ENCODE results near the gene MUTYH. TPM values are rescaled to one million over a fixed set of nuclear protein-coding genes. Genes with fewer than 3 reads are reported as not detected.
A peak's percentile ranks its signal among the peaks of the same experiment; 100 is the strongest.

MUTYH gene
- total RNA-seq, 2 experiments from 2014 or later: 57.9 to 67.4 TPM

DNA sequence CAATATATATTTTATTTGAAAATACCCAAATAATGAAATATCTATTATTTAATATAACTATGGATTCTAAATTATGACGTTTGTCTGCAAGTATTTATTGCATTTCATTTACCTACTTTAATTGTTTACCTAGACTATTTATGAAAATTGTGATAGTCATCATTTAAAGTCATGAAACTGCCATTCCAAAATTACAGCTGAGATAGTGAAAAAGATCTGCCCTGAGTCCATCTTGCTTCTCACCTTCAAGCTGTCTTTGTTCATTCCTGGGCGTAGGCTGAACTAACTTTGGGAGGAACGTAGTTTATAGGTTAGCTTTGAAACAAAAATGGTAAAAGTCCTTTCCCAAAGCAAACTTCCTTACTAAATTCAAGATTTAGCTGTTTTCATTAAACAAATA, 26.0 kb downstream of the MUTYH start:
- CTCF ChIA-PET: no interaction called here

DNA sequence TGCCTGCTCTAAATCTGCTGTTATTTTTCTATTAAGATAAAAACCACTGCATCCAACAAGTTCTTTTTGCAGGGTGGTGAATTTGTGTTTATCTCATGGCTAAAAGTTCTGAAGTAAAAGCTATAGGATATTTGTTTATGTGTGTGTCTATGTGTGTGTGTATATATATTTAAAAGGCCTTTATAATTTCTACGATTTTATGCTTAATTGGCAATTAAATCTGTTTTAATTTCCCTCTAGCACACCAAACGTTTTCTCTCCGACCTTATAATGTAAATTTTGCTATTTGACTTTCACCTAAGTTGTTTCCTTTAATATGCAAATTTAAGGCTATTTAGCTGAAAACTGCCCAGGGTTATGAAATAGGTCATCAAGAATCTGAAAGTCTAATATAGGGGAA, 33.3 kb downstream of the MUTYH start:
- ChIA-PET POLR2A (interaction anchor here (0.7 to 6.2 kb wide), 2 partner anchors 33 to 506 kb away, joined by 3 to 163 read pairs; partner anchors contain the start of genes MUTYH and TOE1), CTCF (interaction anchor here (0.9 kb wide), 1 partner anchor 29 kb away, joined by 3 read pairs; no protein-coding TSS in a partner anchor)
- DNase-seq (no peak), ATAC-seq (ENCODE audit: poor library complexity) (no peak)
- H3K36me3 ChIP-seq (ENCODE audit: insufficient read depth, low read length): no peaks in the 10 kb centered on the region
- peaks cover 24% of the 10 kb centered on the region for H3K4me1 ChIP-seq (ENCODE audit: insufficient read depth, low read length)
- H3K4me1 Mint-ChIP-seq (ENCODE audit: low read depth): peaks cover 22% of the 10 kb centered on the region
- H3K9me3 Mint-ChIP-seq: no peaks in the 10 kb centered on the region
- no peaks in the 10 kb centered on the region for H3K27me3 Mint-ChIP-seq
- no peak overlapping the region for H3K27ac Mint-ChIP-seq
- no peak overlapping the region for H3K4me3 Mint-ChIP-seq
- H3K27ac ChIP-seq (ENCODE audit: low read depth in 1 of 2, low read length in 2 of 2): no peak overlapping the region
- no peaks in the 10 kb centered on the region for H3K27me3 ChIP-seq (ENCODE audit: control insufficient read depth in 1 of 2, insufficient read depth in 2 of 2, low read length in 2 of 2)
- H3K9me3 ChIP-seq (ENCODE audit: control insufficient read depth in 1 of 2, insufficient read depth in 1 of 2, low read length in 2 of 2): no peaks in the 10 kb centered on the region
- TF ChIP-seq, protein P1, sequence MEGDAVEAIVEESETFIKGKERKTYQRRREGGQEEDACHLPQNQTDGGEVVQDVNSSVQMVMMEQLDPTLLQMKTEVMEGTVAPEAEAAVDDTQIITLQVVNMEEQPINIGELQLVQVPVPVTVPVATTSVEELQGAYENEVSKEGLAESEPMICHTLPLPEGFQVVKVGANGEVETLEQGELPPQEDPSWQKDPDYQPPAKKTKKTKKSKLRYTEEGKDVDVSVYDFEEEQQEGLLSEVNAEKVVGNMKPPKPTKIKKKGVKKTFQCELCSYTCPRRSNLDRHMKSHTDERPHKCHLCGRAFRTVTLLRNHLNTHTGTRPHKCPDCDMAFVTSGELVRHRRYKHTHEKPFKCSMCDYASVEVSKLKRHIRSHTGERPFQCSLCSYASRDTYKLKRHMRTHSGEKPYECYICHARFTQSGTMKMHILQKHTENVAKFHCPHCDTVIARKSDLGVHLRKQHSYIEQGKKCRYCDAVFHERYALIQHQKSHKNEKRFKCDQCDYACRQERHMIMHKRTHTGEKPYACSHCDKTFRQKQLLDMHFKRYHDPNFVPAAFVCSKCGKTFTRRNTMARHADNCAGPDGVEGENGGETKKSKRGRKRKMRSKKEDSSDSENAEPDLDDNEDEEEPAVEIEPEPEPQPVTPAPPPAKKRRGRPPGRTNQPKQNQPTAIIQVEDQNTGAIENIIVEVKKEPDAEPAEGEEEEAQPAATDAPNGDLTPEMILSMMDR (IDR thresholded peaks at IDR 0.05): no peak
- intact Hi-C loops (cut with DNase I, micrococcal nuclease): no loop called here
- no peak overlapping the region for H3K4me3 ChIP-seq (ENCODE audit: low read length)
- H3K36me3 Mint-ChIP-seq (ENCODE audit: low read depth): no peaks in the 10 kb centered on the region

More for the DNA sequence above, 26.0 kb downstream of the MUTYH start:
- no peak for DNase-seq
- intact Hi-C loops (cut with DNase I, micrococcal nuclease): no loop called here
- Histone ChIP-seq H3K9me3 (ENCODE audit: control insufficient read depth in 1 of 2, insufficient read depth in 1 of 2, low read length in 2 of 2) (no peaks in the 10 kb centered on the region), H3K27ac (ENCODE audit: low read depth in 1 of 2, low read length in 2 of 2) (no peak overlapping the region), H3K27me3 (ENCODE audit: control insufficient read depth in 1 of 2, insufficient read depth in 2 of 2, low read length in 2 of 2) (no peaks in the 10 kb centered on the region), H3K4me1 (ENCODE audit: insufficient read depth, low read length) (no peaks in the 10 kb centered on the region), H3K36me3 (ENCODE audit: insufficient read depth, low read length) (no peaks in the 10 kb centered on the region), H3K4me3 (ENCODE audit: low read length) (no peak overlapping the region)
- H3K4me1 Mint-ChIP-seq (ENCODE audit: low read depth): no peaks in the 10 kb centered on the region
- no peaks in the 10 kb centered on the region for H3K27me3 Mint-ChIP-seq
- no peaks in the 10 kb centered on the region for H3K36me3 Mint-ChIP-seq (ENCODE audit: low read depth)
- H3K9me3 Mint-ChIP-seq: no peaks in the 10 kb centered on the region
- no peak overlapping the region for H3K27ac Mint-ChIP-seq
- TF ChIP-seq, protein P1 (IDR thresholded peaks at IDR 0.05): no peak
- no peak overlapping the region for H3K4me3 Mint-ChIP-seq
- POLR2A ChIA-PET: interaction anchor here (0.8 to 1.0 kb wide), 2 partner anchors 11 to 24 kb away, joined by 3 to 4 read pairs; no protein-coding TSS in a partner anchor
- ATAC-seq (ENCODE audit: poor library complexity): no peak

DNA sequence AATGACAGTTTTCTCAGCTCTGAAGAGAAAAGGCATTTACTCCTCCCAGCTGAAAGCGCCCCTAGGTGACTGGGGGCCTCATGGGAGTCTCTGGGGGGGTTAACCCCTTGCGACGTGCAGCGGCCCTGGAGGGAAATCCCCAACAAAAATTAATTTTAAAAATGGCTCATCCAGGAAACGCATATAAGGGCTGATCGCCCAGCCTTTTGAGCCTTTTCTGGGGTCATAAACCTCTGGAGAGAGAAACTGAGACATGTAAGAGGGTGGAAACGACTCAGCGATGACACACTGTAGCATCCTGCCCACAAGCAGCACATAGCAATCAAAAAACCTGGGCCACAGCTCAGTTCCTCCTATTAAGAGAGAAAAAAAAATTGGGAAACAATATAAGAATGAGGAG, 33.9 kb downstream of the MUTYH start:
- peaks cover 22% of the 10 kb centered on the region for H3K4me1 Mint-ChIP-seq (ENCODE audit: low read depth)
- H3K9me3 ChIP-seq (ENCODE audit: control insufficient read depth in 1 of 2, insufficient read depth in 1 of 2, low read length in 2 of 2): no peaks in the 10 kb centered on the region
- no peak for ATAC-seq (ENCODE audit: poor library complexity)
- H3K4me1 ChIP-seq (ENCODE audit: insufficient read depth, low read length): peaks cover 24% of the 10 kb centered on the region
- ChIA-PET POLR2A (interaction anchor here (6.2 kb wide), 1 partner anchor 34 kb away, joined by 163 read pairs; the partner anchor contains the start of genes MUTYH and TOE1), CTCF (interaction anchor here (0.9 to 1.3 kb wide), 2 partner anchors 30 to 292 kb away, joined by 3 read pairs; no protein-coding TSS in a partner anchor)
- no peaks in the 10 kb centered on the region for H3K9me3 Mint-ChIP-seq
- no peak for DNase-seq
- H3K27ac ChIP-seq (ENCODE audit: low read depth in 1 of 2, low read length in 2 of 2): no peak overlapping the region
- H3K36me3 ChIP-seq (ENCODE audit: insufficient read depth, low read length): no peaks in the 10 kb centered on the region
- no peaks in the 10 kb centered on the region for H3K27me3 ChIP-seq (ENCODE audit: control insufficient read depth in 1 of 2, insufficient read depth in 2 of 2, low read length in 2 of 2)
- TF ChIP-seq, protein P1 (IDR thresholded peaks at IDR 0.05): no peak
- H3K27ac Mint-ChIP-seq: peak overlapping the region; percentile 95
- H3K4me3 Mint-ChIP-seq: peak overlapping the region; percentile 76
- H3K36me3 Mint-ChIP-seq (ENCODE audit: low read depth): no peaks in the 10 kb centered on the region
- no peaks in the 10 kb centered on the region for H3K27me3 Mint-ChIP-seq
- intact Hi-C loops (cut with DNase I, micrococcal nuclease): no loop called here
- H3K4me3 ChIP-seq (ENCODE audit: low read length): no peak overlapping the region
